Adrenal gland (tissue), 5 donors: ENCODE data around the gene MAP3K19.

Source experiments
- CTCF ChIP-seq, 6 experiments: fragments of 450-650 bp in 4 of 6; fragments of 200-600 bp in 2 of 6; sonication (generic) in 1 of 6; IDR thresholded peaks; 1 replicate in 5 of 6; 2 replicates in 1 of 6; pipeline versions ENCODE4 v1.5.1 to v1.8.0; 2016 to 2021; ENCODE audit warnings: antibody characterized with exemption in 6 of 6, mild to moderate bottlenecking in 2 of 6, moderate library complexity in 1 of 6
- POLR2A ChIP-seq, 2 donors: fragments of 450-650 bp; IDR thresholded peaks; one replicate each; pipeline ENCODE4 v1.6.1; 2017; ENCODE audit warnings: antibody characterized with exemption in 2 of 2, mild to moderate bottlenecking in 2 of 2, moderate library complexity in 1 of 2
- donor health status: DM: no; HTN: no; CAD: no.

GRCh38 chr2:135022952-135023880 lies 24.0 kb downstream of the MAP3K19 start:
- TF ChIP-seq POLR2A (IDR thresholded peaks at IDR 0.05) (no peak), CTCF (IDR thresholded peaks at IDR 0.05) (no peak)
